Activated T-helper 1 cell treated with anti-CD3 and anti-CD28 coated beads, Interleukin-12 subunit alpha, Interleukin-12 subunit beta, Interleukin-2, Interleukin-4 antibody, amounts not matched to agents 30 ng/mL and 10 ng/mL and 1 ng/mL, durations not matched to agents 14 hours and 24 hours and 36 hours (primary cell): Measurements from ENCODE around the gene SLC13A1. TPM values are rescaled to one million over a fixed set of nuclear protein-coding genes. Genes with fewer than 3 reads are reported as not detected.
"Not testable (repeated sequence)": the region's sequence is repeated elsewhere in the genome, so short reads cannot be mapped to it uniquely, and the experiment has no call there.

Experiments used
- DNase-seq: peaks from one replicate; pipeline ENCODE4 v3.0.0; 2021; ENCODE audit warnings: low spot score
- H3K27ac Mint-ChIP-seq: one replicate; pipeline ENCODE4 v1.8.0; 2021; ENCODE audit warnings: mild to moderate bottlenecking, mixed read lengths
- H3K27me3 Mint-ChIP-seq: one replicate; pipeline ENCODE4 v1.8.0; 2022; ENCODE audit warnings: mild to moderate bottlenecking, moderate library complexity, mixed read lengths; ENCODE audit not compliant: insufficient read depth
- H3K36me3 Mint-ChIP-seq: one replicate; pipeline ENCODE4 v1.8.0; 2021; ENCODE audit warnings: low read depth, mixed read lengths
- H3K4me1 Mint-ChIP-seq: one replicate; pipeline ENCODE4 v1.8.0; 2021; ENCODE audit warnings: low read depth, mixed read lengths
- H3K4me3 Mint-ChIP-seq: one replicate; pipeline ENCODE4 v1.8.0; 2021; ENCODE audit warnings: mild to moderate bottlenecking, moderate library complexity, mixed read lengths
- H3K9me3 Mint-ChIP-seq: one replicate; pipeline ENCODE4 v1.8.0; 2021; ENCODE audit warnings: mixed read lengths
- intact Hi-C: fragments of 100-400 bp; cut with micrococcal nuclease; formaldehyde crosslinking; loops from one replicate; pipeline ENCODE4 v1.15.1; 2024
- total RNA-seq: library from RNA; stranded (reverse); gene quantifications from 2 replicates; pipeline ENCODE4 v1.2.3, GENCODE V29; 2022

Gene SLC13A1, protein sequence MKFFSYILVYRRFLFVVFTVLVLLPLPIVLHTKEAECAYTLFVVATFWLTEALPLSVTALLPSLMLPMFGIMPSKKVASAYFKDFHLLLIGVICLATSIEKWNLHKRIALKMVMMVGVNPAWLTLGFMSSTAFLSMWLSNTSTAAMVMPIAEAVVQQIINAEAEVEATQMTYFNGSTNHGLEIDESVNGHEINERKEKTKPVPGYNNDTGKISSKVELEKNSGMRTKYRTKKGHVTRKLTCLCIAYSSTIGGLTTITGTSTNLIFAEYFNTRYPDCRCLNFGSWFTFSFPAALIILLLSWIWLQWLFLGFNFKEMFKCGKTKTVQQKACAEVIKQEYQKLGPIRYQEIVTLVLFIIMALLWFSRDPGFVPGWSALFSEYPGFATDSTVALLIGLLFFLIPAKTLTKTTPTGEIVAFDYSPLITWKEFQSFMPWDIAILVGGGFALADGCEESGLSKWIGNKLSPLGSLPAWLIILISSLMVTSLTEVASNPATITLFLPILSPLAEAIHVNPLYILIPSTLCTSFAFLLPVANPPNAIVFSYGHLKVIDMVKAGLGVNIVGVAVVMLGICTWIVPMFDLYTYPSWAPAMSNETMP
- total RNA-seq = 0.05 TPM in 1 of 2 replicates, not detected in the other

DNA sequence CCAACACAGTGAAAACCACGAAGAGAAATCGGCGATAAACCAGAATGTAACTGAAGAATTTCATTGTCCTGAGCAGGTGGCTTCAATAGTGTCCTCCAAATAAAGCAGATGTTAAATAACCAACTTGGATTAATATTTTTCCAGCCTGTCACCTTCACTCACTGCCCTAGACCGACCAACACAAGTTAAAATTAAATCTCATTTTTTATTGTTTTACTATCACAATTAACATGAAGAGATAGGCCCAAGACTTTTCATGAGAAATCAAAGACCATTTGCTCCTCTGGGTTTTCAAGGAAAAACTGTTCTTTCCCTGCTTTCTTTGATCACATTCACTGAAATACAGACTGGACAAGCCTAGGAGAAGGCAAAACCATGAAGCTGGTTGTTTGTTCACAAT lies at the start of gene SLC13A1:
TSS of gene SLC13A1 (minus strand) at position 87 of the 400 bp plus-strand sequence. CDS start at position 64, 23 bp downstream.
- no peaks in the 10 kb centered on the region for H3K27me3 Mint-ChIP-seq
- DNase-seq = no peak
- H3K36me3 Mint-ChIP-seq = no peaks in the 10 kb centered on the region
- H3K4me3 Mint-ChIP-seq = no peak within 1 kb of the TSS
- H3K9me3 Mint-ChIP-seq = no peaks in the 10 kb centered on the region
- H3K4me1 Mint-ChIP-seq = no peaks in the 10 kb centered on the region
- H3K27ac Mint-ChIP-seq = no peak within 1 kb of the TSS
- intact Hi-C loops = no loop called here

DNA sequence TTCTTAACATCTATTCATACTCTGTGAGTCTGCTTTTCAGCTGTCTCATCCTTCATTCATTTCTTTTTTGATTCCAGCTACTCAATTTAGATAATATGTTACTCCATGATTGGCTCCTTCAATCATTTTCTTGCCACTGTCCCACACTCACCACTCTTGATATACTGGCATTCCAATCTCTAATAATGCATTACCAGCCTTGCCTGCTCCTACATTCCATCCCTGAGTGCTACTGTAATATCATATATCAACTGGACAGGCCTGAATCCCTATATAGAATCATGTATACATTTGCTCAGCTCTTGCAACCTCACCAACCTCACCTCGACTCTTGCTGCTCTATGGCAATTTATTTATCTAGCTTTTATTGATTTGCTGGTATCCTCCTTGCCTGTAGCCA lies 45.0 kb upstream of the SLC13A1 start:
- Mint-ChIP-seq H3K4me3 (no peak overlapping the region), H3K4me1 (no peaks in the 10 kb centered on the region), H3K27me3 (no peaks in the 10 kb centered on the region), H3K36me3 (no peaks in the 10 kb centered on the region), H3K27ac (no peak overlapping the region), H3K9me3 (no peaks in the 10 kb centered on the region)
- intact Hi-C loops = no loop called here
- DNase-seq = no peak

DNA sequence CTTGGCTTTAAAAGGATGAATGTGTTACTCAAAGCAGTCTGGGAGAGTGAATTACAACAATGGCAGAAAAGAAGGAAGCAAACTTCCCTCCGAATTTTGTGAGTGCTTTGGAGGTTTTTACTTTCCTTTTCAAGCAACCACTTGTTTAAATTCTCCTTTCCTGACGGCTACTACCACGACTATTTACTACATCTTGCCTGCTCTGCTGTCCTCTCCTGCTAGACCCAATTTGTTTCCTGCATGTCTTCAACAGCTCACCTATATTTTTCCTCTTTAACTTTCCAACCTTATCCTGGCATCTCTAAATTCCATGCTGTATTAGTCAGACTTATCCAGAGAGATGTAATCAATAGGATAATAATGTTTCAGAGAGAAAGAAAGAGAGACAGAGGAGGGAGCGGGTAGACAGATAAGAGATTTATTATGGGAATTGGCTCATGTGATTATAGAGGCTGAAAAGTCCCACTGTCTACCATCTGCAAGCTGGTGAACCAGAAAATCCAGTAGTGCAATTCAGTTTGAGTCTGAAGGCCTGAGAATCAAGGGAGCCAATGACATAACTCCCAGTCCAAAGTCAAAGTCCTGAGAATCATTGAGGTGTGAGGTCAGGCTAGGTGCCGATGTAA lies 42.8 kb upstream of the SLC13A1 start:
- Mint-ChIP-seq H3K4me3 (no peak overlapping the region), H3K36me3 (no peaks in the 10 kb centered on the region), H3K9me3 (no peaks in the 10 kb centered on the region), H3K27ac (no peak overlapping the region), H3K27me3 (no peaks in the 10 kb centered on the region), H3K4me1 (no peaks in the 10 kb centered on the region)
- DNase-seq = no peak
- intact Hi-C loops = no loop called here

DNA sequence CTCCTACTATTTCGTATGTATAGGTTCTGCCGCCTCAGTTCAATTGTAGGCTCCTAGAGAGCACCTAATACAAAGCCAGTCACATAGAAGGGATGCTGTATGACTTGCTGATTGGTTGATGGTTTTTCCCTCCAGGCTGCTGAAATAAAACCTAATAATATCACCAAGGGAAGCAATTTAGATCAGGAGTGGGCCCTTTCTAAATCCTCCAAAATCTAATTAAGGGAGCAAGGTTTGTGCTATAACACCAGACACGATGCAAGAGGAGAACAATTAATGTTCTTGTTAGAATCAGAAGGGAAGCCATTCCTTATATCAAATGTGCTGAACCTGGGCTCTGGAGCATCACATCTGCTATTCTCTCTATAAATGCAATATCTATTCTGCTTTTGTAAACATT lies 42.0 kb upstream of the SLC13A1 start:
- Mint-ChIP-seq H3K27me3 (no peaks in the 10 kb centered on the region), H3K4me3 (no peak overlapping the region), H3K4me1 (no peaks in the 10 kb centered on the region), H3K36me3 (no peaks in the 10 kb centered on the region), H3K27ac (no peak overlapping the region), H3K9me3 (no peaks in the 10 kb centered on the region)
- DNase-seq = no peak
- intact Hi-C loops = no loop called here

DNA sequence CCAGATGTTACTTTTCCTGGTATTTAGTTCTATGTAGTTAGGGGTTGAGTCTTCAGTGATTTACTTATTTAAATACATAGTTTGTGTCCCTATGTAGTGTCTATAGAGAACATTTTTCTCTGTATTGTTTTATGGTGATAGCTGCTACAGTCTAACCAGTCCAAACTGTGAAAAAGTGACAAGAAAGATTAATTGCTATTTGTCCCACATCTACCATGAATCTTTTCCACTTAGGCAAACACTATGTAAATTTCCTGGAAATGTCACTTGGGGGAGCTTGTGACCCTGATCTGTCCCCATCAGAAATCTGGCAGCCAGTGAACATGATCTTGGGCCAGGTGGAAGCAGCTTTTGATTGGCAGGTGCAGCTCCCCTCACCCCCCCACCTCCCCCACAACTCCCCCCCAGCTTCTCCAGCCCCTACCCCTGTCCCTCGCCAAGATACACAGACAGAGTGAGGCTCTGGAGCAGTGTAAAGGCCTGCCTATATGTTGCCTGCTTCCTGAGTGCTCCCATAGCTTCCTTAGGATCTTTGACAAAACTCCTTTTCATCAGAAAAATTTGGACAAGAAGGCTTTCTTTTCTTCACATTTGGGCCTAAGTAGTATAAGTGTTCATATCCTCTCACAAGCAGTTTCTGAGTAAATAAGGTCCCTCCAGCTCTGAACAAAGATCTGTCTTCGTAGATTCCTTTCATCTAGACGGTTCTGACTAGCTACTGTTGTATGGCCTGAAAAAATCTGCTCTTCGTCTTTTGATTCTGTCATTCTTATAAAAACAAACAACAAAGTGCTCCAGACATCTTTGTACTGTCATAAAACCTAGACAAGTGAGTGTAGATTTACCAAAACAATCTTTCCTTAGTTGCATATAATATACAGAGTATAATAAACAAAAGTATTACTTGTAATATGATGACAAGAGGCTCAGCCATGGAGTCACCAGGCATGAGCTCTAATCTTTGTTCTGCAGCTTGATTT lies 31.5 kb upstream of the SLC13A1 start:
- H3K9me3 Mint-ChIP-seq = no peaks in the 10 kb centered on the region
- no peak for DNase-seq
- no peaks in the 10 kb centered on the region for H3K27me3 Mint-ChIP-seq
- no peaks in the 10 kb centered on the region for H3K4me1 Mint-ChIP-seq
- no peak overlapping the region for H3K27ac Mint-ChIP-seq
- intact Hi-C loops = no loop called here
- no peak overlapping the region for H3K4me3 Mint-ChIP-seq
- no peaks in the 10 kb centered on the region for H3K36me3 Mint-ChIP-seq

DNA sequence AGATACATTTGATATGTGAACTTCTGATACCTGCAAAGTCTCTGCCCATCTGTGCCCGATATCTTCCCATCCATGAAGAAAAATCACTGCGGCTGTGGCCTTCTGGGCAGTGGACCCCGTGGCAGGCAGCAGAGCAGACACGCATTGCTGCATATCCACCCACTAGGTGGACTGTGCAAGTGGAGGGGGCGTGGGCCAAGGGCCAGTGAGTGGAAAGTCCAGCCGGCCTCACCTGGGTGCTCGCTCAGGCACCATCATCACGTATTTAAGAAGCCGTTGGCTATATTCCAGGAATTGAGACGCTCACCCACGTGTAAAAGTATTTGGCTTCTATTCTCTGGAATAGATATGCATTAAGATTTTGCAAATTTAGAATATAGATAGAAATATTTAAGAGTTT lies 30.8 kb upstream of the SLC13A1 start:
- Mint-ChIP-seq H3K9me3 (no peaks in the 10 kb centered on the region), H3K4me3 (no peak overlapping the region), H3K27ac (no peak overlapping the region), H3K36me3 (no peaks in the 10 kb centered on the region), H3K27me3 (no peaks in the 10 kb centered on the region), H3K4me1 (no peaks in the 10 kb centered on the region)
- intact Hi-C loops = no loop called here
- no peak for DNase-seq

DNA sequence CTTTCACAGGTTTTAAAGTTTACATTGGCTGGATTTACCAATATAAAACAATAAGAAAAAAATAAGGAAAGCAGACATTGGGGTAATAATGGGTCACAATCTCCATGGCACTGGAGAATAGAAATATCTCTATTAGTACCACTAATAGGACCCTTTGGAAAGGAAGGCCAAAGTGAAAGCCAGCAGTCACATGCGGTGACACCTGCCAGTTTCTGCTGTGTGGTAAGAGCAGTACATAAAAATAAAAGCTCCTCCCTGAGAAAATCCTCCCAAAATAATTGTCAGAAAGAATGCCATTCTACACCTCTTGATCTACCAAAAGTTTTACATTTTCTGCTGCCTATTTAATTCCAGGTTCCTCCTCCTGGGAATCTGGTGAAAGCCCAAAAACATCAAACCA lies 30.4 kb upstream of the SLC13A1 start:
- intact Hi-C loops = no loop called here
- no peak overlapping the region for H3K4me3 Mint-ChIP-seq
- no peak for DNase-seq
- H3K4me1 Mint-ChIP-seq = no peaks in the 10 kb centered on the region
- H3K27me3 Mint-ChIP-seq = no peaks in the 10 kb centered on the region
- H3K9me3 Mint-ChIP-seq = no peaks in the 10 kb centered on the region
- H3K27ac Mint-ChIP-seq = no peak overlapping the region
- no peaks in the 10 kb centered on the region for H3K36me3 Mint-ChIP-seq

DNA sequence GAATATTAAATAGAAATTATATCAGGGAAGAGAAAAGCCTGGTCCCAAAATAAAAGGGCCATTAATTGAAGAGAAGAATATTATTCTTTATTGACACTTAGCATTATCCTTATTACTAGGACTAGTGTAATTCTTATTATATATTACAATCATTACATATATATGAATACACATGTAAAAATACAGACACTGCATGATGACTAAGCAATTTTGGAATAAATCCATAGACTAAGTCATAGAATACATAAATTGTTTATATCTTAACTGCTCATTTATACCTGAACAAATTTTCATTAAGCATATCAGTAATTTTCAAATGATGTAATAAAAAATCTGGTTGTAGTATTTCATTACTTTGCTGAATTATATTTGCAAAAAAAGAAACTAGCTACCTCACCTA lies 29.7 kb upstream of the SLC13A1 start:
- intact Hi-C loops = no loop called here
- no peaks in the 10 kb centered on the region for H3K27me3 Mint-ChIP-seq
- DNase-seq = no peak
- no peaks in the 10 kb centered on the region for H3K9me3 Mint-ChIP-seq
- no peaks in the 10 kb centered on the region for H3K4me1 Mint-ChIP-seq
- H3K4me3 Mint-ChIP-seq = no peak overlapping the region
- no peak overlapping the region for H3K27ac Mint-ChIP-seq
- no peaks in the 10 kb centered on the region for H3K36me3 Mint-ChIP-seq

DNA sequence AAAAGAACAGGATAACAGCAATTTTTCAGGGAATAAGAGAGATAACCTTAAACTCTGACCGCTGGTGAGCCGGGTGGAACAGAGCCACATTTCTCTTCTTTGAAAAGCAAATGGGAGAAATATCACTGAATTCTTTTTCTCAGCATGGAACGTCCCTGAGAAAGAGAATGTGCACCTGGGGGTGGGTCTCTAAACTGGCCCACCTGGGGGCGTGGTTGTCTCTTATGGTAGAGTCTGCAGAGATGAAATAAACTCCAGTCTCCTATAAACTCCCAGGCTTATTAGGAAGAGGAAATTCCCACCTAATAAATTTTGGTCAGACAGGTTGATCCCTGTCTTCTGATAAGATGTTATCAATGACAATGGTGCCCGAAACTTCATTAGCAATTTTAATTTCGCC lies 27.9 kb upstream of the SLC13A1 start:
- H3K4me3 Mint-ChIP-seq, DNase-seq, H3K27me3 Mint-ChIP-seq, H3K27ac Mint-ChIP-seq, intact Hi-C loops, H3K4me1 Mint-ChIP-seq, H3K9me3 Mint-ChIP-seq, H3K36me3 Mint-ChIP-seq: not testable (repeated sequence)

DNA sequence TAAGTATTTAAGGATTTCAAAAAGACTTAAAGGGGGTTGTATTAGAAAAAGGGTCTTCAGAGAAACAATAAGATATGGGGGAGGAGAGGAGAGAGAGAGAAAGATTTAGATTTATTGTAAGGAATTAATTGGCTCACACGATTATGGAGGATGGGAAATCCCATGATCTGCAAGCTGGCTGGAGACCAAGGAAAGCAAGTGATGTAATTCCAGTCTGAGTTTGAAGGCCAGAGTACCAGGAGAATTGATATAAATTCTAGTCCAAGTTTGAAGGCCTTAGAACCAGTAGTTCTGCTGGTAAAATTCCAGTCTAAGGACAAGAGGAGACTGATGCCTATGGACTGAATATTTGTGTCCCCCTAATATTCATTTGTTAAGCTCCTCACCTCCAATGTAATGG lies 20.6 kb upstream of the SLC13A1 start:
- H3K9me3 Mint-ChIP-seq = peaks cover 3% of the 10 kb centered on the region
- H3K27me3 Mint-ChIP-seq = no peaks in the 10 kb centered on the region
- DNase-seq = no peak
- intact Hi-C loops = no loop called here
- H3K27ac Mint-ChIP-seq = no peak overlapping the region
- no peaks in the 10 kb centered on the region for H3K36me3 Mint-ChIP-seq
- H3K4me1 Mint-ChIP-seq = no peaks in the 10 kb centered on the region
- H3K4me3 Mint-ChIP-seq = no peak overlapping the region

DNA sequence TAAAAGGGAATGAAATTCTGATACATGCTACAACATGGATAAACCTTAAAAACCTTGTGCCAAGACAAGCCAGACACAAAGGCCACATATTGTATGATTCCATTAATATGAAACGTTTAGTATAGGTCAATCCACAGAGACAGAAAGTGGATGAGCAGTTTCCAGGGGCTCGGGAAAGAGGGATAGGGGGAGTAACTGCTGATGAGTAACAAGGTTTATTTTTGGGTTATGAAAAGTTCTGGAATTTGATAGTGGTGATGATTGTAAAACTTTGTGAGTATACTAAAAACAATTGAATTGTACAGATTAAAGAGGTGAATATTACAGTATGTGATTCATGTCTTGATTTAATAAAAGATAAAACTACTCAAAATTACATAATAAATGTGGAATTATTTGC lies 19.1 kb upstream of the SLC13A1 start:
- DNase-seq = no peak
- H3K27me3 Mint-ChIP-seq = no peaks in the 10 kb centered on the region
- intact Hi-C loops = no loop called here
- H3K36me3 Mint-ChIP-seq = no peaks in the 10 kb centered on the region
- no peak overlapping the region for H3K27ac Mint-ChIP-seq
- H3K4me3 Mint-ChIP-seq = no peak overlapping the region
- peaks cover 14% of the 10 kb centered on the region for H3K9me3 Mint-ChIP-seq
- no peaks in the 10 kb centered on the region for H3K4me1 Mint-ChIP-seq

DNA sequence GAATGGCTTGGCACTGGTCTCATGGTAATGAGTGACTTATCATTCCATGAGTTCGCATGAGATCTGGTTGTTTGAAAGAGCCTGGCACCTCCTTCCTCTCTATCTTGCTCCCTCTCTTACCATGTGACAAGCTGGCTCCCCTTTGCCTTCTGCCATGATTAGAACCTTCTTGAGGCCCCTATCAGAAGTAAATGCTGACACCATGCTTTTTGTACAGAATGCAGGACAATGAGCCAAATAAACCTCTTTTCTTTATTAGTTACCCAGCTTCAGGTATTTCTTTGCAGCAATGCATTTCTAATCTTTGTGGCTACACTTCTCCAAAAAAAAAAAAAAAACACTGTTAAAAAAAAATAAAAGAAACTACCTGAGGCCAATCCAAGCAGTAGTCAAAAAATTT lies 17.1 kb upstream of the SLC13A1 start:
- H3K27ac Mint-ChIP-seq = no peak overlapping the region
- H3K4me3 Mint-ChIP-seq = no peak overlapping the region
- H3K4me1 Mint-ChIP-seq = no peaks in the 10 kb centered on the region
- intact Hi-C loops = no loop called here
- peaks cover 14% of the 10 kb centered on the region for H3K9me3 Mint-ChIP-seq
- no peaks in the 10 kb centered on the region for H3K36me3 Mint-ChIP-seq
- no peak for DNase-seq
- H3K27me3 Mint-ChIP-seq = no peaks in the 10 kb centered on the region
